Caco-2 (cell line): Measurements from ENCODE around the gene P2RX1. TPM values are rescaled to one million over a fixed set of nuclear protein-coding genes. Genes with fewer than 3 reads are reported as not detected.

Experiments used
- BruUV-seq: library from RNA; stranded (reverse); fragments of 400-500 nt; replicated peaks from 2 replicates; lab custom pipeline; 2021; lab: Mats Ljungman, UMichigan
- CTCF ChIA-PET: fragments of 300-600 bp; sonication (Branson Sonifier 250); formaldehyde crosslinking; loops from one replicate; lab custom pipeline; 2022; ENCODE audit warnings: antibody characterized with exemption; lab: Charles Lee
- POLR2A ChIA-PET: fragments of 300-600 bp; sonication (Branson Sonifier 250); formaldehyde crosslinking; loops from one replicate; lab custom pipeline; 2022; ENCODE audit warnings: antibody characterized with exemption; lab: Charles Lee
- DNase-seq, 2 experiments: peaks; one replicate each; pipeline versions ENCODE4 v3.0.0 to v3.0.0-alpha.2; 2020 to 2022
- H3K27me3 ChIP-seq: replicated peaks from 2 replicates; pipeline ENCODE4 v1.6.0; 2011; ENCODE audit warnings: low read length; ENCODE audit not compliant: control insufficient read depth, insufficient read depth
- H3K36me3 ChIP-seq: 2 replicates; pipeline ENCODE4 v1.5.1; 2011; ENCODE audit warnings: low read length; ENCODE audit not compliant: control insufficient read depth, insufficient read depth
- H3K4me1 ChIP-seq: fragments of 250-450 bp; sonication (Bioruptor Pico); 2 replicates; pipeline ENCODE4 v1.5.1; 2020; ENCODE audit warnings: mild to moderate bottlenecking
- H3K4me3 ChIP-seq: 2 replicates; pipeline ENCODE4 v1.5.1; 2011; ENCODE audit warnings: low read depth, mild to moderate bottlenecking, control low read depth, low read length
- H3K9me3 ChIP-seq: fragments of 250-450 bp; sonication (Bioruptor Pico); 2 replicates; pipeline ENCODE4 v1.5.1; 2020; ENCODE audit warnings: mild to moderate bottlenecking, moderate library complexity
- H3K27ac Mint-ChIP-seq: one replicate; pipeline ENCODE4 v1.8.0; 2022; ENCODE audit warnings: mixed read lengths; ENCODE audit not compliant: unreplicated experiment
- H3K27me3 Mint-ChIP-seq: one replicate; pipeline ENCODE4 v1.8.0; 2022; ENCODE audit warnings: mixed read lengths; ENCODE audit not compliant: insufficient read depth, unreplicated experiment
- H3K36me3 Mint-ChIP-seq: one replicate; pipeline ENCODE4 v1.8.0; 2022; ENCODE audit warnings: mild to moderate bottlenecking, mixed read lengths; ENCODE audit not compliant: insufficient read depth, unreplicated experiment
- H3K4me1 Mint-ChIP-seq: one replicate; pipeline ENCODE4 v1.8.0; 2022; ENCODE audit warnings: low read depth, mixed read lengths; ENCODE audit not compliant: unreplicated experiment
- H3K4me3 Mint-ChIP-seq: one replicate; pipeline ENCODE4 v1.8.0; 2022; ENCODE audit warnings: mild to moderate bottlenecking, moderate library complexity, mixed read lengths; ENCODE audit not compliant: unreplicated experiment
- H3K9me3 Mint-ChIP-seq: one replicate; pipeline ENCODE4 v1.8.0; 2022; ENCODE audit warnings: mixed read lengths; ENCODE audit not compliant: unreplicated experiment
- intact Hi-C: fragments of 100-400 bp; cut with micrococcal nuclease; formaldehyde crosslinking; loops from one replicate; pipeline ENCODE4 v1.10.0; 2022; ENCODE audit not compliant: unreplicated experiment
- total RNA-seq: library from RNA; stranded (reverse); gene quantifications from 2 replicates; pipeline ENCODE4 v1.2.3, GENCODE V29; 2022
- TF ChIP-seq, protein P1 (sequence below), 2 experiments: fragments of 200-600 bp in 1 of 2; IDR thresholded peaks; 1 replicate in 1 of 2; 2 replicates in 1 of 2; pipeline versions ENCODE4 v1.5.1 to v1.8.0; 2011 to 2022; ENCODE audit warnings: antibody characterized with exemption in 1 of 2, control low read depth in 1 of 2, inconsistent platforms in 1 of 2, low read depth in 1 of 2, low read length in 1 of 2, mild to moderate bottlenecking in 1 of 2, moderate library complexity in 1 of 2; ENCODE audit not compliant: insufficient read depth in 1 of 2, severe bottlenecking in 1 of 2, unreplicated experiment in 1 of 2

Gene P2RX1
- total RNA-seq, 1 experiment from 2014 or later, result 0.23 TPM

DNA sequence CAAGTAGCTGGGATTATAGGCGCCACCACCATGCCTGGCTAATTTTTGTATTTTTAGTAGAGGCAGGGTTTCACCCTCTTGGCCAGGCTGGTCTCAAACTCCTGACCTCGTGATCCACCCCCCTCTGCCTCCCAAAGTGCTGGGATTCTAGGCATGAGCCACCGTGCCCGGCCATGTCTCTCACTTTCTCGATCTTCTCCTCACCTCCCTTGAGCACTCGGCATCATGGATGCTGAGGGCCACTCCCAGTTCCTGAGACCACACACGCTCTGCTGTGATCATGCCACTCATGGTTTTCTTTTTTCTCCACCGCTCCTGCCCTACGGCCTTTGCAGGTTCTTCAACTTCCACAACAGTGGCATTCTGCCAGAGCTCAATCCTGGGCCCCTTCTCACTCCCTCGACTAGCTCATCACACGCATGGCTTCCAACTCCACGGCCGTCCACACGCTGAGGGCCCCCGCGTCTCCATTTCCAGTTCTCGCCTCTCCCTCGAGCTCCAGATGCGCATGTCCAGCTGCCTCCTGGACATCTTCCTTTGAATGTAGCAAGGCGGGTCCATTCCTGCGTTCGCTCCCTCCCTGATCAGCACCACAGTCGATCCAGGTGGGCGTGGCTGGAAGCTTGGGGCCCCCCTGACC, 64.7 kb downstream of the P2RX1 start:
- Histone ChIP-seq H3K9me3 (no peaks in the 10 kb centered on the region), H3K4me1 (no peaks in the 10 kb centered on the region), H3K4me3 (no peak overlapping the region), H3K36me3 (no peaks in the 10 kb centered on the region), H3K27me3 (no peaks in the 10 kb centered on the region)
- BruUV-seq, result no TSS peak
- DNase-seq, result no peak
- Mint-ChIP-seq H3K4me1 (no peaks in the 10 kb centered on the region), H3K27me3 (no peaks in the 10 kb centered on the region), H3K36me3 (no peaks in the 10 kb centered on the region), H3K4me3 (no peak overlapping the region), H3K9me3 (no peaks in the 10 kb centered on the region), H3K27ac (no peak overlapping the region)
- POLR2A ChIA-PET, result no interaction called here
- CTCF ChIA-PET, result no interaction called here
- TF ChIP-seq, protein P1, sequence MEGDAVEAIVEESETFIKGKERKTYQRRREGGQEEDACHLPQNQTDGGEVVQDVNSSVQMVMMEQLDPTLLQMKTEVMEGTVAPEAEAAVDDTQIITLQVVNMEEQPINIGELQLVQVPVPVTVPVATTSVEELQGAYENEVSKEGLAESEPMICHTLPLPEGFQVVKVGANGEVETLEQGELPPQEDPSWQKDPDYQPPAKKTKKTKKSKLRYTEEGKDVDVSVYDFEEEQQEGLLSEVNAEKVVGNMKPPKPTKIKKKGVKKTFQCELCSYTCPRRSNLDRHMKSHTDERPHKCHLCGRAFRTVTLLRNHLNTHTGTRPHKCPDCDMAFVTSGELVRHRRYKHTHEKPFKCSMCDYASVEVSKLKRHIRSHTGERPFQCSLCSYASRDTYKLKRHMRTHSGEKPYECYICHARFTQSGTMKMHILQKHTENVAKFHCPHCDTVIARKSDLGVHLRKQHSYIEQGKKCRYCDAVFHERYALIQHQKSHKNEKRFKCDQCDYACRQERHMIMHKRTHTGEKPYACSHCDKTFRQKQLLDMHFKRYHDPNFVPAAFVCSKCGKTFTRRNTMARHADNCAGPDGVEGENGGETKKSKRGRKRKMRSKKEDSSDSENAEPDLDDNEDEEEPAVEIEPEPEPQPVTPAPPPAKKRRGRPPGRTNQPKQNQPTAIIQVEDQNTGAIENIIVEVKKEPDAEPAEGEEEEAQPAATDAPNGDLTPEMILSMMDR (IDR thresholded peaks at IDR 0.05; ENCODE audit: insufficient read depth in 1 of 2, low read depth in 1 of 2, low read length in 1 of 2, severe bottlenecking in 1 of 2, unreplicated experiment in 1 of 2), result no peak
- intact Hi-C loops, result no loop called here

DNA sequence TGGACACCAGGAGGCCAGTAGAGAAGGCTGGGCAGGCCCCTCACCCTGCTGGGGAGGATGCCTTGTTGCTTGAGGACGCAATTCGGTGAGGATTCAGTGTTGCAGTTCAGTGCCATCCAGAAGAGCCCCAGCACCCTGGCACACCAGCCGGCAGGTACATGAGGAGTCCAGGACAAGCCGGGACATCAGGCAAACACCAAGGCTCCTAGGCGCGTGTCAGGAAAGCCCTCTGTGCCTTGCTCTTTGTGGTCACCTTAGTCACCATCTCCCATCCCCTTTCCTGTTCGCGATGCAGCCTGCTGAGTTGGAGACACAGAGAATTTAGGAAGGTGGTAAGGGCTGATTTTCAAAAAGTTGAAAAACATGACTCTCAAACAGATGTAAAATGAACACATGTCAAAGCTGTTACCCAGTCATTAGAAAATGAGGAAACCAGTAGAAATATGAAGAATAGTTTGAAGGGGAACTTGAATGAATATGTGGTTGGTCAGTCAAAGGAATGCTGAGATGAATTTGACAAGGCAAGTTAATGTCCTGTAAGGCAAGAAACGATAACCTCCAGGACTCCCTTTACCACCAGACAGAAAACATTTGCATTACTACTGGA, 67.9 kb downstream of the P2RX1 start:
- Histone ChIP-seq H3K27me3 (no peaks in the 10 kb centered on the region), H3K4me1 (0 out of 2 replicates have a peak, but pooled peaks cover 3% of the 10 kb centered on the region), H3K9me3 (no peaks in the 10 kb centered on the region), H3K4me3 (no peak overlapping the region), H3K36me3 (no peaks in the 10 kb centered on the region)
- H3K4me1 Mint-ChIP-seq, result no peaks in the 10 kb centered on the region
- ChIA-PET CTCF (no interaction called here), POLR2A (no interaction called here)
- H3K36me3 Mint-ChIP-seq, result peaks cover 9% of the 10 kb centered on the region
- DNase-seq, result no peak
- no peak overlapping the region for H3K4me3 Mint-ChIP-seq
- intact Hi-C loops, result no loop called here
- H3K27me3 Mint-ChIP-seq, result no peaks in the 10 kb centered on the region
- no peak overlapping the region for H3K27ac Mint-ChIP-seq
- BruUV-seq, result no TSS peak
- H3K9me3 Mint-ChIP-seq, result no peaks in the 10 kb centered on the region
- TF ChIP-seq, protein P1 (IDR thresholded peaks at IDR 0.05; ENCODE audit: insufficient read depth in 1 of 2, low read depth in 1 of 2, low read length in 1 of 2, severe bottlenecking in 1 of 2, unreplicated experiment in 1 of 2), result no peak

DNA sequence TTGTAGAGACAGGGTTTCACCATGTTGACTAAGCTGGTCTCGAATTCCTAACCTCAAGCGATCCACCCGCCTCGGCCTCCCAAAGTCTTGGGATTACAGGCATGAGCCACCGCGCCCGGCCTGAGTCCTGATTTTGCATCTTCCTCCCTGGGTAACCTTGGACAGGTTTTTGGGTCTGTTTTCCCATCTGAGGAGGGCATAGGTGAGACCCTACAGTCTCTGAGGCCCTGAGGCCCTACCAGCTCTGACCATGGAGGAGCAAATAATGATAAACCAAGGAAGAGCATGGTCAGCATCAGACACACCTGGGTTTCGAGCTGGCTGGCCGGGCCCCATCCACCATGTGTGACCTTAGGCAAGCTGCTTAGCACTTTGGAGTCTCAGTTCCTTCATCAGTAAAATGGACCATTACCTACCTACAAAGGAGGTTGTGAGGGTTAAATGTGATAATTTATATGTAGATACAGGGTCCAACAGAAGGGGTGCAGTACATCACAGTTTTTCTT, 69.0 kb downstream of the P2RX1 start:
- Mint-ChIP-seq H3K9me3 (no peaks in the 10 kb centered on the region), H3K4me1 (no peaks in the 10 kb centered on the region), H3K27me3 (no peaks in the 10 kb centered on the region), H3K4me3 (no peak overlapping the region), H3K36me3 (peaks cover 15% of the 10 kb centered on the region), H3K27ac (no peak overlapping the region)
- Histone ChIP-seq H3K36me3 (no peaks in the 10 kb centered on the region), H3K9me3 (no peaks in the 10 kb centered on the region), H3K4me3 (no peak overlapping the region), H3K4me1 (0 out of 2 replicates have a peak, but pooled peaks cover 3% of the 10 kb centered on the region), H3K27me3 (no peaks in the 10 kb centered on the region)
- CTCF ChIA-PET, result interaction anchor here (1.4 to 1.7 kb wide), 2 partner anchors 9 to 110 kb away, joined by 4 to 7 read pairs; no protein-coding TSS in a partner anchor
- TF ChIP-seq, protein P1 (IDR thresholded peaks at IDR 0.05; ENCODE audit: insufficient read depth in 1 of 2, low read depth in 1 of 2, low read length in 1 of 2, severe bottlenecking in 1 of 2, unreplicated experiment in 1 of 2), result no peak
- BruUV-seq, result no TSS peak
- POLR2A ChIA-PET, result no interaction called here
- DNase-seq, result no peak
- intact Hi-C loops, result no loop called here

Other genes starting within 250 kb of the P2RX1 start
- 58.2 and 61.9 TPM in 2 replicates for gene TAX1BP3, start 247.9 kb downstream of the P2RX1 start, total RNA-seq
- 35.1 and 36.8 TPM in 2 replicates for gene EMC6, start 247.7 kb downstream of the P2RX1 start, total RNA-seq
- 0.66 and 1.4 TPM in 2 replicates for gene P2RX5, start 220.3 kb downstream of the P2RX1 start, total RNA-seq
- gene HASPIN, start 192.6 kb downstream of the P2RX1 start, total RNA-seq, result 9.1 and 9.5 TPM in 2 replicates
- gene ITGAE, start 115.3 kb downstream of the P2RX1 start, total RNA-seq, result 12.5 and 12.8 TPM in 2 replicates
- 28.4 and 32.8 TPM in 2 replicates for gene NCBP3, start 70.2 kb downstream of the P2RX1 start, total RNA-seq
- 1.4 and 1.9 TPM in 2 replicates for gene CAMKK1, start 23.4 kb downstream of the P2RX1 start, total RNA-seq
- 8.0 and 8.2 TPM in 2 replicates for gene ATP2A3, start 48.0 kb upstream of the P2RX1 start, total RNA-seq
- 21.9 and 22.9 TPM in 2 replicates for gene ZZEF1, start 226.6 kb upstream of the P2RX1 start, total RNA-seq
- gene CYB5D2, start 226.7 kb upstream of the P2RX1 start, total RNA-seq, result 5.6 and 6.1 TPM in 2 replicates